Neuronal stem cell (in vitro differentiated cells): ENCODE results near the gene NR3C1.

Source experiments
- DNase-seq: peaks from one replicate; pipeline ENCODE4 v3.0.0-alpha.2; 2013; ENCODE audit warnings: low spot score
- H2AFZ ChIP-seq: one replicate; pipeline ENCODE4 v1.6.1; 2013; ENCODE audit warnings: mild to moderate bottlenecking, low read length, inconsistent platforms
- H2AK5ac ChIP-seq: 2 replicates; pipeline ENCODE4 v1.6.1; 2013; ENCODE audit warnings: low read depth, mild to moderate bottlenecking, inconsistent platforms, low read length, moderate library complexity, mixed read lengths
- H2BK120ac ChIP-seq: 2 replicates; pipeline ENCODE4 v1.6.1; 2013; ENCODE audit warnings: low read depth, mild to moderate bottlenecking, inconsistent platforms, low read length, moderate library complexity, mixed read lengths
- H2BK12ac ChIP-seq: one replicate; pipeline ENCODE4 v1.6.1; 2013; ENCODE audit warnings: low read length, inconsistent platforms
- H2BK15ac ChIP-seq: 2 replicates; pipeline ENCODE4 v1.6.1; 2013; ENCODE audit warnings: mild to moderate bottlenecking, low read length, inconsistent platforms, mixed read lengths
- H2BK5ac ChIP-seq: one replicate; pipeline ENCODE4 v1.6.1; 2013; ENCODE audit warnings: inconsistent platforms, mild to moderate bottlenecking, low read length, moderate library complexity
- H3K14ac ChIP-seq: one replicate; pipeline ENCODE4 v1.6.1; 2013; ENCODE audit warnings: low read length, inconsistent platforms
- H3K18ac ChIP-seq: 2 replicates; pipeline ENCODE4 v1.6.1; 2013; ENCODE audit warnings: low read length, inconsistent platforms
- H3K23ac ChIP-seq: 2 replicates; pipeline ENCODE4 v1.6.1; 2013; ENCODE audit warnings: low read depth, mild to moderate bottlenecking, mixed read lengths, low read length, inconsistent platforms; ENCODE audit not compliant: poor library complexity
- H3K27ac ChIP-seq: replicated peaks from 3 replicates; pipeline ENCODE4 v1.5.1; 2013; ENCODE audit warnings: low read length, inconsistent platforms
- H3K27me3 ChIP-seq, 3 experiments: 2 replicates each; pipeline ENCODE4 v1.6.1; 2013; ENCODE audit warnings: low read length in 3 of 3, mild to moderate bottlenecking in 2 of 3, inconsistent platforms in 1 of 3, low read depth in 1 of 3, mixed read lengths in 1 of 3, moderate library complexity in 1 of 3; ENCODE audit not compliant: control insufficient read depth in 3 of 3, insufficient read depth in 3 of 3
- H3K36me3 ChIP-seq, 2 donors: replicated peaks in 1 of 2; 2 replicates each; pipeline ENCODE4 v1.6.1; 2013; ENCODE audit warnings: low read length in 2 of 2; ENCODE audit not compliant: control insufficient read depth in 2 of 2, insufficient read depth in 2 of 2
- H3K4ac ChIP-seq: 2 replicates; pipeline ENCODE4 v1.6.1; 2013; ENCODE audit warnings: inconsistent platforms, mild to moderate bottlenecking, low read length, moderate library complexity
- H3K4me1 ChIP-seq, 2 donors: 1 replicate in 1 of 2; 2 replicates in 1 of 2; pipeline ENCODE4 v1.6.1; 2013; ENCODE audit warnings: low read length in 2 of 2, low read depth in 1 of 2; ENCODE audit not compliant: control insufficient read depth in 2 of 2, insufficient read depth in 1 of 2
- H3K4me2 ChIP-seq: one replicate; pipeline ENCODE4 v1.6.1; 2013; ENCODE audit warnings: mild to moderate bottlenecking, low read length, inconsistent platforms; ENCODE audit not compliant: insufficient read depth, poor library complexity, severe bottlenecking
- H3K4me3 ChIP-seq, 2 donors: 2 replicates each; pipeline ENCODE4 v1.5.1; 2013; ENCODE audit warnings: low read length in 2 of 2, mild to moderate bottlenecking in 2 of 2, inconsistent platforms in 1 of 2, moderate library complexity in 1 of 2
- H3K79me1 ChIP-seq: one replicate; pipeline ENCODE4 v1.6.1; 2013; ENCODE audit warnings: low read depth, mild to moderate bottlenecking, inconsistent platforms, low read length, moderate library complexity
- H3K9ac ChIP-seq: one replicate; pipeline ENCODE4 v1.6.1; 2013; ENCODE audit warnings: mild to moderate bottlenecking, low read depth, low read length, inconsistent platforms; ENCODE audit not compliant: poor library complexity
- H3K9me3 ChIP-seq, 2 donors: replicated peaks in 1 of 2; 2 replicates each; pipeline versions ENCODE3 to v1.6.1; 2013; ENCODE audit warnings: low read length in 2 of 2, mild to moderate bottlenecking in 2 of 2, inconsistent platforms in 1 of 2, low read depth in 1 of 2, mixed read lengths in 1 of 2, moderate library complexity in 1 of 2; ENCODE audit not compliant: control insufficient read depth in 2 of 2, insufficient read depth in 1 of 2
- H4K8ac ChIP-seq: one replicate; pipeline ENCODE4 v1.6.1; 2013; ENCODE audit warnings: low read depth, mild to moderate bottlenecking, inconsistent platforms, low read length, moderate library complexity
- H4K91ac ChIP-seq: one replicate; pipeline ENCODE4 v1.6.1; 2013; ENCODE audit warnings: low read length, low read depth, mild to moderate bottlenecking, inconsistent platforms; ENCODE audit not compliant: poor library complexity
- WGBS, 2 donors: extraction: QIAGEN DNeasy Blood & Tissue Kit; methylation state at CpG; one replicate each; pipeline ENCODE4 v1.1.7; 2013; ENCODE audit warnings: missing lambda C conversion rate in 2 of 2, mixed read lengths in 1 of 2; ENCODE audit not compliant: insufficient read length in 2 of 2, insufficient replicate concordance in 1 of 2; ENCODE audit errors: extremely low coverage in 2 of 2; 5-methylcytosine and 5-hydroxymethylcytosine counted together

Gene NR3C1

GRCh38 chr5:143384865-143385657, 18.4 kb downstream of the NR3C1 start:
- no peak overlapping the region for H2BK120ac ChIP-seq
- no peak overlapping the region for H2BK15ac ChIP-seq
- no peaks in the 10 kb centered on the region for H3K36me3 ChIP-seq
- H3K9me3 ChIP-seq, result peaks cover 6 to 19% of the 10 kb centered on the region in 2 donors
- H4K8ac ChIP-seq, result no peak overlapping the region
- no peak for DNase-seq
- no peaks in the 10 kb centered on the region for H3K4me1 ChIP-seq
- no peak overlapping the region for H2AK5ac ChIP-seq
- H3K27me3 ChIP-seq, result no peaks in the 10 kb centered on the region
- H2BK5ac ChIP-seq, result no peak overlapping the region
- no peak overlapping the region for H3K23ac ChIP-seq
- no peak overlapping the region for H3K9ac ChIP-seq
- H4K91ac ChIP-seq, result no peak overlapping the region
- H3K4me2 ChIP-seq, result no peak overlapping the region
- H3K18ac ChIP-seq, result no peak overlapping the region
- H2AFZ ChIP-seq, result no peak overlapping the region
- H3K4ac ChIP-seq, result no peak overlapping the region
- no peak overlapping the region for H3K27ac ChIP-seq
- no peak overlapping the region for H2BK12ac ChIP-seq
- no peak overlapping the region for H3K4me3 ChIP-seq
- H3K14ac ChIP-seq, result no peak overlapping the region
- no peaks in the 10 kb centered on the region for H3K79me1 ChIP-seq
- WGBS, 2 donors, result no CpG with 5 or more reads among the region's 3 CpGs

GRCh38 chr5:143383988-143384387, 19.5 kb downstream of the NR3C1 start:
- Histone ChIP-seq H3K36me3 (no peaks in the 10 kb centered on the region), H2AK5ac (no peak overlapping the region), H2BK15ac (no peak overlapping the region), H3K14ac (no peak overlapping the region), H4K91ac (no peak overlapping the region), H2AFZ (no peak overlapping the region), H4K8ac (no peak overlapping the region), H2BK5ac (no peak overlapping the region), H3K9me3 (peaks cover 6 to 19% of the 10 kb centered on the region in 2 donors), H3K4me2 (no peak overlapping the region), H3K23ac (no peak overlapping the region), H3K4ac (no peak overlapping the region), H2BK12ac (no peak overlapping the region), H3K18ac (no peak overlapping the region), H3K9ac (no peak overlapping the region), H3K27me3 (no peaks in the 10 kb centered on the region), H3K4me1 (no peaks in the 10 kb centered on the region), H3K4me3 (no peak overlapping the region), H3K79me1 (no peaks in the 10 kb centered on the region), H2BK120ac (no peak overlapping the region), H3K27ac (no peak overlapping the region)
- no CpG with 5 or more reads among the region's 3 CpGs for WGBS, 2 donors
- no peak for DNase-seq

GRCh38 chr5:143379606-143380005, 23.9 kb downstream of the NR3C1 start:
- no peak overlapping the region for H2BK120ac ChIP-seq
- H3K79me1 ChIP-seq, result no peaks in the 10 kb centered on the region
- H3K4ac ChIP-seq, result no peak overlapping the region
- no peak overlapping the region for H3K18ac ChIP-seq
- no peaks in the 10 kb centered on the region for H3K4me1 ChIP-seq
- H4K91ac ChIP-seq, result no peak overlapping the region
- peaks cover 2 to 4% of the 10 kb centered on the region in 2 donors for H3K9me3 ChIP-seq
- H3K36me3 ChIP-seq, result no peaks in the 10 kb centered on the region
- no peak overlapping the region for H2BK15ac ChIP-seq
- H3K9ac ChIP-seq, result no peak overlapping the region
- no CpG with 5 or more reads among the region's 2 CpGs for WGBS, 2 donors
- no peaks in the 10 kb centered on the region for H3K27me3 ChIP-seq
- no peak overlapping the region for H4K8ac ChIP-seq
- no peak overlapping the region for H3K4me3 ChIP-seq
- no peak overlapping the region for H3K4me2 ChIP-seq
- H2BK5ac ChIP-seq, result no peak overlapping the region
- H2AFZ ChIP-seq, result no peak overlapping the region
- no peak overlapping the region for H3K27ac ChIP-seq
- DNase-seq, result no peak
- H2AK5ac ChIP-seq, result no peak overlapping the region
- H3K23ac ChIP-seq, result no peak overlapping the region
- no peak overlapping the region for H3K14ac ChIP-seq
- no peak overlapping the region for H2BK12ac ChIP-seq

GRCh38 chr5:143376911-143377813, 26.3 kb downstream of the NR3C1 start:
- no peak overlapping the region for H2BK120ac ChIP-seq
- no peaks in the 10 kb centered on the region for H3K4me1 ChIP-seq
- H3K14ac ChIP-seq, result no peak overlapping the region
- no peaks in the 10 kb centered on the region for H3K27me3 ChIP-seq
- H3K4ac ChIP-seq, result no peak overlapping the region
- H3K23ac ChIP-seq, result no peak overlapping the region
- H3K4me3 ChIP-seq, result no peak overlapping the region
- H3K9ac ChIP-seq, result no peak overlapping the region
- no peak overlapping the region for H3K18ac ChIP-seq
- no peak overlapping the region for H2AFZ ChIP-seq
- DNase-seq, result no peak
- no peak overlapping the region for H2BK15ac ChIP-seq
- H4K91ac ChIP-seq, result no peak overlapping the region
- WGBS, 2 donors, result no CpG with 5 or more reads among the region's 5 CpGs
- H4K8ac ChIP-seq, result no peak overlapping the region
- H3K4me2 ChIP-seq, result no peak overlapping the region
- H2AK5ac ChIP-seq, result no peak overlapping the region
- no peak overlapping the region for H3K27ac ChIP-seq
- no peaks in the 10 kb centered on the region for H3K36me3 ChIP-seq
- H3K79me1 ChIP-seq, result no peaks in the 10 kb centered on the region
- H3K9me3 ChIP-seq, result no peaks in the 10 kb centered on the region
- H2BK5ac ChIP-seq, result no peak overlapping the region
- no peak overlapping the region for H2BK12ac ChIP-seq
